Thyroid gland (tissue), 4 donors: ENCODE results near the gene ABHD1. TPM values are rescaled to one million over a fixed set of nuclear protein-coding genes. Genes with fewer than 3 reads are reported as not detected.

Experiments
- DNase-seq, 2 donors: peaks; one replicate each; pipeline ENCODE4 v3.0.0-alpha.2; 2019
- H3K27ac ChIP-seq, 3 donors: fragments of 200-600 bp; sonication (generic); 1 replicate in 2 of 3; 2 replicates in 1 of 3; pipeline ENCODE4 v1.5.1; 2016 to 2019; ENCODE audit warnings: mild to moderate bottlenecking in 1 of 3, moderate library complexity in 1 of 3
- H3K27me3 ChIP-seq: fragments of 200-600 bp; sonication (generic); one replicate; pipeline ENCODE4 v1.5.1; 2019
- H3K36me3 ChIP-seq, 2 donors: fragments of 200-600 bp; sonication (generic); one replicate each; pipeline ENCODE4 v1.5.1; 2016 to 2019
- H3K4me1 ChIP-seq, 2 donors: fragments of 200-600 bp; sonication (generic); one replicate each; pipeline ENCODE4 v1.5.1; 2017 to 2019
- H3K4me3 ChIP-seq, 3 donors: fragments of 200-600 bp; sonication (generic); replicated peaks in 1 of 3; 1 replicate in 2 of 3; 2 replicates in 1 of 3; pipeline ENCODE4 v1.5.1; 2016; ENCODE audit warnings: mild to moderate bottlenecking in 1 of 3
- H3K9me3 ChIP-seq: fragments of 200-600 bp; sonication (generic); one replicate; pipeline ENCODE4 v1.5.1; 2017
- CTCF ChIP-seq, 6 experiments: fragments of 200-600 bp in 3 of 6; fragments of 450-650 bp in 3 of 6; sonication (generic) in 3 of 6; IDR thresholded peaks; one replicate each; pipeline ENCODE4 v1.5.1; 2016 to 2019; ENCODE audit warnings: antibody characterized with exemption in 6 of 6, mild to moderate bottlenecking in 2 of 6, inconsistent platforms in 1 of 6, moderate library complexity in 1 of 6
- POLR2A ChIP-seq, 2 donors: fragments of 450-650 bp; IDR thresholded peaks; one replicate each; pipeline ENCODE4 v1.6.1; 2017; ENCODE audit warnings: antibody characterized with exemption in 2 of 2, mild to moderate bottlenecking in 2 of 2, moderate library complexity in 1 of 2
- whole genome bisulfite sequencing, 2 donors: methylation state at CpG; one replicate each; pipeline ENCODE4 v1.1.5; 2017; 5-methylcytosine and 5-hydroxymethylcytosine counted together
- intact Hi-C: fragments of 100-400 bp; cut with DNase I; formaldehyde crosslinking; loops from one replicate; pipeline ENCODE4 v1.15.1; 2023
- total RNA-seq, 4 donors: library from RNA; depleted of rRNA; stranded (reverse); fragments of >200 nt; gene quantifications; one replicate each; pipeline ENCODE4 v1.2.3, GENCODE V29; 2016

ABHD1 gene
- total RNA-seq, 4 donors from 2014 or later, result 0.44 to 1.1 (median 0.76) TPM

- peak overlapping the region in 2 of 3 donors; percentile 38 to 67 for H3K27ac ChIP-seq
- intact Hi-C loops, result no loop called here
These were observed 41.4 kb upstream of the ABHD1 start for GRCh38 chr2:27081984-27082772.

GRCh38 chr2:27082773-27083409 lies 40.7 kb upstream of the ABHD1 start:
- H3K9me3 ChIP-seq, result no peaks in the 10 kb centered on the region
- no peak overlapping the region for H3K27ac ChIP-seq
- TF ChIP-seq POLR2A (IDR thresholded peaks at IDR 0.05) (no peak), CTCF (IDR thresholded peaks at IDR 0.05) (no peak)
- intact Hi-C loops, result no loop called here
- no peak for DNase-seq
- H3K4me1 ChIP-seq, result peaks cover 24 to 30% of the 10 kb centered on the region in 2 donors
- no peaks in the 10 kb centered on the region for H3K36me3 ChIP-seq
- 87 to 89% methylated on average over 12 to 13 of the region's 27 CpGs for WGBS, 2 donors
- no peaks in the 10 kb centered on the region for H3K27me3 ChIP-seq
- no peak overlapping the region for H3K4me3 ChIP-seq

More at GRCh38 chr2:27081984-27082772, 41.4 kb upstream of the ABHD1 start:
- Histone ChIP-seq H3K4me3 (no peak overlapping the region), H3K36me3 (no peaks in the 10 kb centered on the region), H3K27me3 (no peaks in the 10 kb centered on the region), H3K4me1 (peaks cover 20 to 28% of the 10 kb centered on the region in 2 donors), H3K9me3 (no peaks in the 10 kb centered on the region)
- TF ChIP-seq POLR2A (IDR thresholded peaks at IDR 0.05) (no peak), CTCF (IDR thresholded peaks at IDR 0.05) (no peak)
- no peak for DNase-seq
- WGBS, 2 donors, result 90 to 93% methylated on average over 23 to 24 of the region's 38 CpGs

GRCh38 chr2:27083410-27084296 lies 40.0 kb upstream of the ABHD1 start:
- 89 to 93% methylated on average over 11 to 20 of the region's 20 CpGs for WGBS, 2 donors
- intact Hi-C loops, result no loop called here
- no peaks in the 10 kb centered on the region for H3K9me3 ChIP-seq
- no peaks in the 10 kb centered on the region for H3K36me3 ChIP-seq
- no peaks in the 10 kb centered on the region for H3K27me3 ChIP-seq
- TF ChIP-seq CTCF (IDR thresholded peaks at IDR 0.05) (no peak), POLR2A (IDR thresholded peaks at IDR 0.05) (no peak)
- no peak for DNase-seq
- peaks cover 24 to 30% of the 10 kb centered on the region in 2 donors for H3K4me1 ChIP-seq
- no peak overlapping the region for H3K27ac ChIP-seq
- no peak overlapping the region for H3K4me3 ChIP-seq

- intact Hi-C loops, result loop anchor here (5.0 kb wide), 1 partner anchor 122 kb away; no protein-coding TSS in a partner anchor
- TF ChIP-seq CTCF (IDR thresholded peaks at IDR 0.05), result no peak
- H3K4me3 ChIP-seq, result no peak overlapping the region
- H3K27ac ChIP-seq, result no peak overlapping the region
- H3K9me3 ChIP-seq, result no peaks in the 10 kb centered on the region
- no peaks in the 10 kb centered on the region for H3K36me3 ChIP-seq
- 69 to 95% methylated on average over 5 of the region's 6 CpGs for WGBS, 2 donors
- peaks cover 24 to 30% of the 10 kb centered on the region in 2 donors for H3K4me1 ChIP-seq
- no peaks in the 10 kb centered on the region for H3K27me3 ChIP-seq
- DNase-seq, result no peak
These were observed 39.1 kb upstream of the ABHD1 start for GRCh38 chr2:27084297-27085061.
